Stimulated activated CD8-positive, alpha-beta memory T cell treated with anti-CD3 and anti-CD28 coated beads, Interleukin-15, amount 100 ng/mL, for 4 hours (primary cell): Measurements from ENCODE around the gene TMEM8B.
"Not testable (repeated sequence)": the region's sequence is repeated elsewhere in the genome, so short reads cannot be mapped to it uniquely, and the experiment has no call there.

Source experiments
- DNase-seq, 2 donors: peaks; one replicate each; pipeline ENCODE4 v3.0.0-alpha.2; 2020; ENCODE audit warnings: low read depth in 2 of 2

TMEM8B gene

GRCh38 chr9:35864695-35865255 lies 35.7 kb downstream of the TMEM8B start:
- DNase-seq: no peak

DNA sequence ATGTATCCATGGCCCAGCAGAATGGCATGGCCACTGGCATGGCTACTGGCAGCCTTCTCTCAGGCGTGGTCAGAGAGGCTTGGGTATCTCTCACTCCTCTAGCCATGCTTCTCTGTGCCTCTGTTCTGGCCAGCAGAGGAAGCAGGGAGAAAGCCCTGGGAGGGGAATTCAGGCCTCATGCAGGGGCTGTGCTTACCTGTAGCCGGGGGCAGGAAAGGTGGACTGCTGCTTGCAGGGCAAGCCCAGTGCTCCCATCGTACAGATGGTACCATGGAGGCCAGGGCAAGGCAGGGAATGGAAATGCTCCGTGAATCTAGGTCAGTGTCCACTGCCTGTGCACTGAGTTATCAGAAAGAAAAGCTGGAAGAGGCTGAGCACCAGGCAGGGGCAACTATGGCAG lies 38.5 kb downstream of the TMEM8B start:
- no peak for DNase-seq

- no peak for DNase-seq
Observed at GRCh38 chr9:35868933-35869332, 39.9 kb downstream of the TMEM8B start.

- no peak for DNase-seq
Observed at GRCh38 chr9:35869621-35870216, 40.7 kb downstream of the TMEM8B start.

DNA sequence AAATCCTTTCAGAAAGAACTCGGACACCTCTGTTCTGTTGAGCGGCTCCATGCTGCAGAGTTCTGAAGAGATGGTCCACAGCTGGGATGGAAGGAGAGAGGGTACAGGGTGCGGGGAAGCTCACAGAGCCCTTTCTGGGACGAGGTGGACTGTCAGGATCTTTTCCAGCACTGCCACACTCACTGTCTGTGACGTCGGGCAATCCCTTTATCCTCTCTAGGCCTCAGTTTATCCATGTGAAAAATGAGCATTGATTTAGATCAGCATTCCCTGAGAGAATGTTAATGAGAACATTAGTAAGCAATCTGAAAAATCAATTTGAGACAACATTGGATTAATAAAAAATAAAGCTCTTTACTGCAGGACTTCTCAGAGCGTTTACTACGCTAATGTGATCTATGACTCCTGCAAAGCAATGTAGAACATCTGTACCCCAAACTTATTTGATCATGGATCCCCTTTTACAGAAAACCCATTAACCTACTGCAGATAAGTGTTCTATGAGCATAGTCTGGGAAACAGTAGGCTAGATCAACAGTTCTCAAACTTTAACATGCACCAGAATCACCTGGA lies 41.4 kb downstream of the TMEM8B start, which contains the start of gene OR13J1:
TSS of gene OR13J1 (minus strand) at position 51 of the 573 bp plus-strand sequence. CDS start at position 51, 0 bp downstream.
- DNase-seq: no peak

GRCh38 chr9:35871545-35871944 lies 42.5 kb downstream of the TMEM8B start:
- DNase-seq: no peak

- no peak for DNase-seq
Observed at GRCh38 chr9:35872505-35872904, 43.5 kb downstream of the TMEM8B start.

DNA sequence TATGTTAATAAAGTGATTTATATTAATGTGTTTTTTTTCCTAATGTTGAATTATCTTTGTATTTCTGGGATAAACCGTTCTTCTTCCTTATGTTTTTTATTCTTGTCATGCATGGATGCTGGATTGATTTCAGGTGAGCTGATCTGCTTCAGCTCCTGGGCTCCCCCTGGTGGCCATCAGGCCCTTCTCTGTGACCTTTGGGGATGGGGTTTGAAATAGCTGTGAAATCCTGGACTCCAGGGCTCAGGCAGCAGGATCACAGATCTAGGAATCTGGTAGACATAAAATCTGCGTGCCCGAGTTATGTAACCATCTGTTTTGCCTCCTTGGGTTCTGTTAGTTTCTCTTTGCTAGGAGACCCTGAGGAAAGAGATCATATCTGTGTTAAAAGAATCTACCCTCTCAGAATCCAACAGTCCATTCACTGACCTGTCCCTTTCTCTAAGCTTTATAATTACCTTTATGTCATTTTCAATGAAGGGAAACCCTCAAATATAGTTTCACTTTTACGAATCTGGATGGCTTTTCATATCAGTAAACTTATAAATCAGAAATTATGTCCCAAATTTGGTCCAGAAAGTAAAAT lies 53.3 kb downstream of the TMEM8B start:
- DNase-seq: peak; percentile 26 to 60

GRCh38 chr9:35882996-35883395 lies 54.0 kb downstream of the TMEM8B start:
- DNase-seq: no peak

GRCh38 chr9:35884908-35885307 lies 55.9 kb downstream of the TMEM8B start:
- not testable (repeated sequence) for DNase-seq

GRCh38 chr9:35891646-35892045 lies 62.6 kb downstream of the TMEM8B start:
- DNase-seq: no peak

DNA sequence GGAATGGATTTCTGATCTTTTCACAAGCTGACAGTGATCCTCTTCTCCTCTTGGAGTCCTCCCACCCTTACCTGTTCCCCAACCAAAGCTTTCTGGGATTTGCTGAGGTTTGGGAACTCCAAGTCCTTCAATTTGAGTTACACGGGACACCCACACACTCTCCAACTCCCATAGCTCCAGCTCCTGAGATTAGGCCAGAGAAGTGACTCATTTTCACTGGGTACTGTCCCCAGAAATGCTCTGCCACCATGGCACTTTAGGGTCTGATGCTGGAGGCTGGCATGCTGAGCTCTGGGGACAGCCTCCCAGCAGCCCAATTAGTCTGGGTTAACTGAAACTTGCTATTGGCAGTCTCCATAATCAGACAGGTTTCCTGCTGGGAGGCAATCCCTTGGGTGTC lies 63.0 kb downstream of the TMEM8B start:
- DNase-seq: no peak

DNA sequence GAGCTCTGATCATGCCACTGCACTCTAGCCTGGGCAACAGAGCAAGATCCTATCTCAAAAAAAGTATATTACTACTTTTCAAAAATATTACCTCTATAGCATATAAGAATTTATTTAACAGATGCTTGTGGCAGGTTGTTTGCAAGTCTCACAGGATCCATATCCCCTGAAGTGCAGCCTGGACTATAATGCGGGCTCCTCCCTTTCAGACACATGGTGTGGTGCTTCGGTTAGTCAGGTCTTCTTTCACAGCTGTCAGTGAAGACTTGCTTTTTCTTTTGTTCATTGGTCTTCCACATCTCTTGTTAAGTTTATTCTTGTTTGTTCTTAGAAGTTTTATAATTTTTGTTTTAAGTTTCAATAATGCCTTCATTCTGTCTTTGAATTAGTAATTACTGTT lies 67.5 kb downstream of the TMEM8B start:
- DNase-seq: no peak

DNA sequence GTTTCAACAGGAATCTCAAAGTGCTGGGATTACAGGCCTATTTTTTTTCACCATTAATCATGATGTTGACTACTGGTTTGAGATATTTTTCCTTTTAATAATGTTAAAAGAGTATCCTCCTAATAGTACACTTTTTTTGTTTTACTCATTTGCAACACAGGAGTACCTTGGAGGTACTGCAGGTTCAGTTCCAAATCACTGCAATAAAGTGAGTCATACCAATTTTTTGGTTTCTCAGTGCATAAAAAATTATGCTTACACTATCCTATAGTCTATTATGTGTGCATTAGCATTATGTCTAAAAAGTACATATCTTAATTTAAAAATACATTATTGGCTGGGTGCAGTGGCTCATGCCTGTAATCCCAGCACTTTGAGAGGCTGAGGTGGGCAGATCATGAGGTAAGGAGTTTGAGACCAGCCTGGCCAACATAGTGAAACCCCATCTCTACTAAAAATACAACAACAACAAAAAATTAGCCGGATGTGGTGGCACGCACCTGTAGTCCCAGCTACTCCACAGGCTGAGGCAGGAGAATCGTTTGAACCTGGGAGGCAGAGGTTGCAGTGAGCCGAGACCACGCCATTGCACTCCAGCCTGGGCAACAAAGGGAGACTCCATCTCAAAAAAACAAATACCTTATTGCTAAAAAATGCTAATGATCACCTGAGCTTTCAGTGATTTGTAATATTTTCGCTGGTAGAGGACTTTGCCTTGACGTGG lies 68.5 kb downstream of the TMEM8B start:
- not testable (repeated sequence) for DNase-seq

DNA sequence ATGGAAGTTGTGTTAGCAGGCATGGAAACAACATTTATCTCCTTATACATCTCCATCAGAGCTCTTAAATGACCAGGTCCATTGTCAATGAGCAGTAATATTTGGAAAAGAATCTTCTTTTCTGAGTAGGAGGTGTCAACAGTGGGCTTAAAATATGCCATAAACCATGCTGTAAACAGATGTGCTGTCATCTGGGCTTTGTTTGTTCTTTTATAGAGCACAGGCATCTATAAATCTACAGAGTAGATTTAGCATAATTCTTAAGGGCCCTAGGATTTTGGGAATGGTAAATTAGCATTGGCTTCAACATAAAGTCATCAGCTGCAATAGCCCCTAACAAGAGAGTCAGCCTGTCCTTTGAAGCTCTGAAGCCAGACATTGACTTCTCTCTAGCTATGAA lies 69.3 kb downstream of the TMEM8B start:
- DNase-seq: no peak

- no peak for DNase-seq
Observed at GRCh38 chr9:35899021-35899420, 70.0 kb downstream of the TMEM8B start.

DNA sequence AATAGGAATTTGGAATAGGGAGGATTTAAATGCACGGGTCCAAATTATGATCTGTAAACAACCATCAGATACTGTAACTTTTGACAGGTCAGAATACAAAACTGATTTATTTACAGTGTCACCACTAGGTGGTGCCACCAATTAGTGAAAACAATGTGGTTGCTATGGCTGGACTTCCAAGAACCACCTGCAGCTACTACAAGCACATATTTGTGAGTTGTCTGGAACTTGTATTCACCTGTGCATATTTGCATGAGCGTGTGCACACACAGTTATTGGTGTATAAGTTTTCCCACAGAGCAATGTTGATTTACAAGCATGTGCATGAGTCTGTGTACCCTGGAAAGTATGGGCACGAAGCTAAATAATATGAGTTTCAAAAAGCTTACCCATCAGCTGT lies 74.0 kb downstream of the TMEM8B start:
- DNase-seq: no peak

- no peak for DNase-seq
Observed at GRCh38 chr9:35904338-35904737, 75.3 kb downstream of the TMEM8B start.

DNA sequence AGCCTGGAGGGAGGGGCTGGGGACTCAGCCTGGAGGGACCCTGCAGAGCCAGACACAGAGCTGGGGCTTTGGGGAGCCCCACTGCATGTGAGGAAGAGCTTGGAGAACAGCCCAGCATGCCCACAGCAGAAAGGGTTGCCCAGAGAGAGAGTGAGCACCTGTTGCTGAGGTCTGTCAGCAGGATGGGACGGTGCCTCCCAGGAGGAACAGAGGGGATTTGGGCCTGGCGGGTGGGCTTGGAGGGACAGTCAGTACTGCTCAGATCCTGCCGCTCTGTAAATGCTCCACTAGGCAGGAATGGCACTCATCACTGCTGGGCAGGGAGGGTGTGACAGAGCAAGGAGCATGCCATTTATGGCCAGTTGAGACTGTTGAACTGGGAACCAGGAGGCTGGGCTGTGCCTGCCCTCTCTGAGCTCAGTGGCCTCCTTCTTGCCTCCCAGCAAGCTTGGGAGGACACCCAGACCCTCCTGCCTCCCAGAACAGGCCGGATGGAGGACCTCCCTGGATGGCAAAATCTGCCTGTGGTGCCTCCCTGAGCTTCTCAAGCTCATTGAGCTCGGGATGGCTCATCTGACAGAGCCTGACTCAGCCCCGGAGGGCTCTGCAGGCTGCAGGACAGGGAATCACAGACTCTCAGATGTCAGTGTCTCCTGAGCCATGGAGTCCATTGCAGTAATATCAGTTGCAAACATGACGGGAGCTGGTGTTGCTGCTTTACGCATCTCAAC lies 76.2 kb downstream of the TMEM8B start:
- no peak for DNase-seq

- no peak for DNase-seq
Observed at GRCh38 chr9:35905912-35906679, 77.1 kb downstream of the TMEM8B start, which contains the start of gene HRCT1. Gene HRCT1, plus strand, starts transcription at chr9:35906202. Its CDS starts 86 bp downstream, at chr9:35906288.
